Thyroid gland (tissue), 4 donors: ENCODE measurements around the gene CHD6.

ENCODE experiments used
- CTCF ChIP-seq, 6 experiments: fragments of 200-600 bp in 3 of 6; fragments of 450-650 bp in 3 of 6; sonication (generic) in 3 of 6; IDR thresholded peaks; one replicate each; pipeline ENCODE4 v1.5.1; 2016 to 2019; ENCODE audit warnings: antibody characterized with exemption in 6 of 6, mild to moderate bottlenecking in 2 of 6, inconsistent platforms in 1 of 6, moderate library complexity in 1 of 6
- POLR2A ChIP-seq, 2 donors: fragments of 450-650 bp; IDR thresholded peaks; one replicate each; pipeline ENCODE4 v1.6.1; 2017; ENCODE audit warnings: antibody characterized with exemption in 2 of 2, mild to moderate bottlenecking in 2 of 2, moderate library complexity in 1 of 2

GRCh38 chr20:41392871-41393704, 225.1 kb downstream of the CHD6 start:
- TF ChIP-seq CTCF (IDR thresholded peaks at IDR 0.05) (no peak), POLR2A (IDR thresholded peaks at IDR 0.05) (no peak)
